Peyer's patch (tissue), 4 donors: Measurements from ENCODE around the gene AFDN. TPM values are rescaled to one million over a fixed set of nuclear protein-coding genes. Genes with fewer than 3 reads are reported as not detected.

Source experiments
- DNase-seq, 3 donors: peaks; one replicate each; pipeline ENCODE4 v3.0.0-alpha.2; 2017 to 2019
- H3K27ac ChIP-seq, 4 donors: fragments of 200-600 bp; sonication (generic); one replicate each; pipeline ENCODE4 v1.5.1; 2016 to 2019
- H3K27me3 ChIP-seq, 2 donors: fragments of 200-600 bp; sonication (generic); one replicate each; pipeline ENCODE4 v1.5.1; 2019
- H3K36me3 ChIP-seq, 3 donors: fragments of 200-600 bp; sonication (generic); one replicate each; pipeline ENCODE4 v1.5.1; 2016 to 2019
- H3K4me1 ChIP-seq, 4 donors: fragments of 200-600 bp; sonication (generic); one replicate each; pipeline ENCODE4 v1.5.1; 2016 to 2019
- H3K4me3 ChIP-seq, 4 donors: fragments of 200-600 bp; sonication (generic); 1 replicate in 3 of 4; 2 replicates in 1 of 4; pipeline ENCODE4 v1.5.1; 2016 to 2019; ENCODE audit warnings: mild to moderate bottlenecking in 1 of 4
- H3K9me3 ChIP-seq, 4 donors: fragments of 200-600 bp; sonication (generic); one replicate each; pipeline ENCODE4 v1.5.1; 2016 to 2019; ENCODE audit warnings: mild to moderate bottlenecking in 1 of 4
- POLR2A ChIP-seq, 2 donors: fragments of 450-650 bp; IDR thresholded peaks; one replicate each; pipeline ENCODE4 v1.5.1; 2017; ENCODE audit warnings: antibody characterized with exemption in 2 of 2, mild to moderate bottlenecking in 2 of 2, moderate library complexity in 2 of 2
- total RNA-seq, 4 donors: library from RNA; depleted of rRNA; stranded (reverse); fragments of >200 nt; gene quantifications; one replicate each; pipeline ENCODE4 v1.1.0, GENCODE V29; 2016
- TF ChIP-seq, protein P1 (sequence below), 6 experiments: fragments of 450-650 bp in 4 of 6; fragments of 200-600 bp in 2 of 6; sonication (generic) in 1 of 6; IDR thresholded peaks; one replicate each; pipeline ENCODE4 v1.5.1; 2017 to 2019; ENCODE audit warnings: antibody characterized with exemption in 6 of 6, mild to moderate bottlenecking in 3 of 6, moderate library complexity in 1 of 6

The AFDN gene
- total RNA-seq, 4 donors from 2014 or later = 265 to 326 (median 313) TPM

DNA sequence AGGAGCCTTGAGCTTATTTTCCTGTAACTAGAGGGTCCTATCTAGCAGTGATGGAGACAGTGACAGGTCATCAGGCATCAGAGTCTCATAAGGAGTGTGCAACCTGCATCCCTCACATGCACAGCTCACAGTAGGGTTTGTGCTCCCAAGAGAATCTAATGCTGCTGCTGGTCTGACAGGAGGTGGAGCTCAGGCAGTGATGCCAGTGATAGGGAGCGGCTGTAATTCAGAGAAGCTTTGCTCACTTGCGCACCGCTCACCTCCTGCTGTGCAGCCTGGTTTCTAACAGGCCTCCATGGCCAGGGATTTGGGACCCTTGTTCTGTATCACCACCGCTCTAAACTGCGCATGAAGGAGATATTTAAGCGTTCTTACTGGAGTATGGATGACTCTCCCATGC lies 176.1 kb downstream of the AFDN start:
- H3K9me3 ChIP-seq = no peaks in the 10 kb centered on the region
- TF ChIP-seq, protein P1, sequence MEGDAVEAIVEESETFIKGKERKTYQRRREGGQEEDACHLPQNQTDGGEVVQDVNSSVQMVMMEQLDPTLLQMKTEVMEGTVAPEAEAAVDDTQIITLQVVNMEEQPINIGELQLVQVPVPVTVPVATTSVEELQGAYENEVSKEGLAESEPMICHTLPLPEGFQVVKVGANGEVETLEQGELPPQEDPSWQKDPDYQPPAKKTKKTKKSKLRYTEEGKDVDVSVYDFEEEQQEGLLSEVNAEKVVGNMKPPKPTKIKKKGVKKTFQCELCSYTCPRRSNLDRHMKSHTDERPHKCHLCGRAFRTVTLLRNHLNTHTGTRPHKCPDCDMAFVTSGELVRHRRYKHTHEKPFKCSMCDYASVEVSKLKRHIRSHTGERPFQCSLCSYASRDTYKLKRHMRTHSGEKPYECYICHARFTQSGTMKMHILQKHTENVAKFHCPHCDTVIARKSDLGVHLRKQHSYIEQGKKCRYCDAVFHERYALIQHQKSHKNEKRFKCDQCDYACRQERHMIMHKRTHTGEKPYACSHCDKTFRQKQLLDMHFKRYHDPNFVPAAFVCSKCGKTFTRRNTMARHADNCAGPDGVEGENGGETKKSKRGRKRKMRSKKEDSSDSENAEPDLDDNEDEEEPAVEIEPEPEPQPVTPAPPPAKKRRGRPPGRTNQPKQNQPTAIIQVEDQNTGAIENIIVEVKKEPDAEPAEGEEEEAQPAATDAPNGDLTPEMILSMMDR (IDR thresholded peaks at IDR 0.05) = no peak
- no peak for TF ChIP-seq POLR2A (IDR thresholded peaks at IDR 0.05)
- H3K4me3 ChIP-seq = no peak overlapping the region
- H3K27ac ChIP-seq = no peak overlapping the region
- no peaks in the 10 kb centered on the region for H3K27me3 ChIP-seq
- no peaks in the 10 kb centered on the region for H3K36me3 ChIP-seq
- DNase-seq = no peak
- H3K4me1 ChIP-seq = no peaks in the 10 kb centered on the region

DNA sequence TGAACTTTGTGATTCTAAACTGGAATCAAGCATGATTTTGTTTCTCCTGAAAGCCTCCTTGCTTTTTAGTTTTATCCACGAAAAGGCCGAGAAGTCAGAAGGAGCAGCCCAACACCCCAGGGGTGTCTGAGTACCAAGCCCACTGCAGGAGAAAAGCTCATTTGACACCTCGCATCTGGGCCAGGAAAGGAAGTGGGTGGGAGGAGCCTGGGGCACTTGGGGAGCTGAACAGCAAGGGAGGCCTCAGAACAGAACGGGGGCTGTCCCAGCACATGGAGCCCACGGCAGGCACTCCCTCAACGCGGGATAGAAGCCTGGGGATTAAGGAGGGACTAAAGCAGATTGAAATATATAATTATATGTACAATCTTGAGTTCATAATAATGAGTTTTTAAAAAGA lies 177.3 kb downstream of the AFDN start:
- no peaks in the 10 kb centered on the region for H3K27me3 ChIP-seq
- no peak overlapping the region for H3K27ac ChIP-seq
- no peak overlapping the region for H3K4me3 ChIP-seq
- DNase-seq = no peak
- TF ChIP-seq, protein P1 (IDR thresholded peaks at IDR 0.05) = no peak
- TF ChIP-seq POLR2A (IDR thresholded peaks at IDR 0.05) = no peak
- H3K36me3 ChIP-seq = no peaks in the 10 kb centered on the region
- no peaks in the 10 kb centered on the region for H3K4me1 ChIP-seq
- H3K9me3 ChIP-seq = no peaks in the 10 kb centered on the region

DNA sequence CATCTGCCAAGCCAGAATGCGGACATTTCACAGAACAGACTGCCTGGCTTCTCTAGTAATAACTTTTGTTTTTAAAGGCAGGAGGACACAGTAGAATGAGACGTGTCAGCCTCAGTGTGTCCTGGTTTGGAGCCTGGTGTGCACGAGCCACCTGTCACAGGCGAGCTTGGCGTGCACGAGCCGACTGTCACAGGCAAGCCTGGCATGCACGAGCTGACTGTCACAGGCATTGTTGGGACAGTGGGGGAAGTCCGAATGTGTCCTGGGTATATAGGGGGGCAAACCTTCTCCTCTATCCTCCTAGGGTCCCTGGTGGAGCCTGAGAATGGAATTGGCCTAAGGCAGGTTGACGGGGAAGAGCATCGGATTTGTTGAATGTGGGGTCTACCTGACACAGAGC lies 178.2 kb downstream of the AFDN start:
- no peaks in the 10 kb centered on the region for H3K27me3 ChIP-seq
- H3K4me1 ChIP-seq = no peaks in the 10 kb centered on the region
- no peak overlapping the region for H3K4me3 ChIP-seq
- TF ChIP-seq POLR2A (IDR thresholded peaks at IDR 0.05) = no peak
- TF ChIP-seq, protein P1 (IDR thresholded peaks at IDR 0.05) = no peak
- DNase-seq = no peak
- no peaks in the 10 kb centered on the region for H3K9me3 ChIP-seq
- H3K36me3 ChIP-seq = no peaks in the 10 kb centered on the region
- no peak overlapping the region for H3K27ac ChIP-seq

DNA sequence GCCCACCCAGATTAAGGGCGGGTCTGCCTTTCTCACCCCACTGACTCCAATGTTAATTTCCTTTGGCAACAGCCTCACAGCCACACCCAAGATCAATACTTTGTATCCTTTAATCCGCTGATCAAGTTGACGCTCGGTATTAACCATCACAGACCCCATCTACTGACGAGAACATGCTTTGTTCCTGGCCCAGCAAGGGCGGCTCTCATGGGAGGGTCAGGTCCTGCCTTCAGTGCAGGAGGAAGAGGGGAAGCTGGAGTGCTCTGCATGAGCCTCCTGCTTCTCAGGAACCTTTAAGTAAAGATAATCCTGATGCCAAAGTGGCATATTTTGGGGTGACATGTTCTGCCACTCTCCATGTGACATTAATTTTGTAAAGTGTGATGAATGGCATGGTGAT lies 179.1 kb downstream of the AFDN start:
- no peak for DNase-seq
- Histone ChIP-seq H3K4me3 (no peak overlapping the region), H3K27me3 (no peaks in the 10 kb centered on the region), H3K9me3 (peaks cover 0 to 1% (median 0%) of the 10 kb centered on the region in 4 donors), H3K4me1 (no peaks in the 10 kb centered on the region), H3K27ac (no peak overlapping the region), H3K36me3 (no peaks in the 10 kb centered on the region)
- TF ChIP-seq, protein P1 (IDR thresholded peaks at IDR 0.05) = no peak
- no peak for TF ChIP-seq POLR2A (IDR thresholded peaks at IDR 0.05)

DNA sequence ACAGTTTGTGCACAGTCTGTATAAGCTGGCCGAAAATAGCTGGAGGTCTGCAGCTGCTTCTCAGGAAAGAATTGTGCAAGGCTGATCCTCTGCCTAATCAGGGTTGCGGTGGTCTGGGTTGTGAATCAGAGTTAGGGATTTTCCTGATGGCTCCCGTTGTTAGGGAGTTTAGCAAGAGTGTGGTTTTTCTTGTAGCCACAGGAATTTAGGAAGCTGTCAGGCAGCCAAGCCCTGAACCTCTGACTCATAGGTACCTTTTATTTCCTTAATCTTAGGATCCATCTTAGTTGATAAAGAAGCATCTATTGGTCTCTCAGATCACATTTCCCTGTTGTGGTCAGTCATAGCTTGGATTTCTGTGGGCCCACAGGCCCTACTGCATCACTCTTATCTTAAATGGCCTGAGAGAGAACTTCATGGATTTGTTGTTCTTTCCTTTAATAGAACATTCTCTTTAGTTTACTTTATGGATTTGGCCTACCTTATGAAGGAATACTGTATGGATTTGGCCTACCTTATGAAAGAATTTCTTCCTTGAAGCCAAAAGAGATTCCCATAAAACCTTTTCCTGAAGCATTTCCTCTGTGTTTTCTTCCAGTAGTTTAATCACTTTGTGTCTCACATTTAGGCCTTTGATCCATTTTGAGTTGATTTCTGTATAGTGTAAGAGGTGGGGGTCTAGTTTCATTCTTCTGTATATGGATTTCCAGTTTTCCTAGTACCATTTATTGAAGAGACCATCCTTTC lies 181.1 kb downstream of the AFDN start:
- Histone ChIP-seq H3K27me3 (no peaks in the 10 kb centered on the region), H3K27ac (no peak overlapping the region), H3K36me3 (no peaks in the 10 kb centered on the region), H3K4me1 (no peaks in the 10 kb centered on the region), H3K4me3 (no peak overlapping the region), H3K9me3 (peaks cover 0 to 11% (median 2%) of the 10 kb centered on the region in 4 donors)
- DNase-seq = no peak
- TF ChIP-seq POLR2A (IDR thresholded peaks at IDR 0.05) = no peak
- TF ChIP-seq, protein P1 (IDR thresholded peaks at IDR 0.05) = no peak
